WI38 (cell line): ENCODE measurements around the gene COL26A1.

Source experiments
- H3K4me3 ChIP-seq: 2 replicates; pipeline ENCODE4 v1.5.1; 2011; ENCODE audit warnings: low read depth, mild to moderate bottlenecking, control low read depth, low read length
- TF ChIP-seq, protein P1 (sequence below): IDR thresholded peaks from 2 replicates; pipeline ENCODE4 v1.5.1; 2012; ENCODE audit warnings: low read depth, mild to moderate bottlenecking, control low read depth, low read length

Gene COL26A1

DNA sequence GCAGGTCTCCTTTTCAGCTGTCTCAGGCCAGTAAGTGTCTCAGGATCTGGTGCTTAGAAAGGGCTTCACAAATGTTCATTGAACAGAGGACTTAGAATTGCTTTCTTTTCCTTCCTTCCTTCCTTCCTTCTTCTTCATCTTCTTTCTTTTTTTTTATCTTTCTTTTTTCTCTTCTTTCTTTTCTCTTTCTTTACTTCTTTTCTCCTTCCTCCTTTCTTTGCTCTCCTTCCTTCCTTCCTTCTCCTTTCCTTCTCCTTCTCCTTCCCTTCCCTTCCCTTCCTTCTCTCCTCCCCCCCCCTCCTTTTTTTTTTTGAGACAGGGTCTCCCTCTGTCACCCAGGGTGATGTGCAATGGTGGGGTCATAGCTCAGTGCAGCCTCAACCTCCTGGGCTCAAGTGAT is 34.6 kb downstream of the COL26A1 start:
- TF ChIP-seq, protein P1, sequence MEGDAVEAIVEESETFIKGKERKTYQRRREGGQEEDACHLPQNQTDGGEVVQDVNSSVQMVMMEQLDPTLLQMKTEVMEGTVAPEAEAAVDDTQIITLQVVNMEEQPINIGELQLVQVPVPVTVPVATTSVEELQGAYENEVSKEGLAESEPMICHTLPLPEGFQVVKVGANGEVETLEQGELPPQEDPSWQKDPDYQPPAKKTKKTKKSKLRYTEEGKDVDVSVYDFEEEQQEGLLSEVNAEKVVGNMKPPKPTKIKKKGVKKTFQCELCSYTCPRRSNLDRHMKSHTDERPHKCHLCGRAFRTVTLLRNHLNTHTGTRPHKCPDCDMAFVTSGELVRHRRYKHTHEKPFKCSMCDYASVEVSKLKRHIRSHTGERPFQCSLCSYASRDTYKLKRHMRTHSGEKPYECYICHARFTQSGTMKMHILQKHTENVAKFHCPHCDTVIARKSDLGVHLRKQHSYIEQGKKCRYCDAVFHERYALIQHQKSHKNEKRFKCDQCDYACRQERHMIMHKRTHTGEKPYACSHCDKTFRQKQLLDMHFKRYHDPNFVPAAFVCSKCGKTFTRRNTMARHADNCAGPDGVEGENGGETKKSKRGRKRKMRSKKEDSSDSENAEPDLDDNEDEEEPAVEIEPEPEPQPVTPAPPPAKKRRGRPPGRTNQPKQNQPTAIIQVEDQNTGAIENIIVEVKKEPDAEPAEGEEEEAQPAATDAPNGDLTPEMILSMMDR: no peak
- no peak overlapping the region for H3K4me3 ChIP-seq

DNA sequence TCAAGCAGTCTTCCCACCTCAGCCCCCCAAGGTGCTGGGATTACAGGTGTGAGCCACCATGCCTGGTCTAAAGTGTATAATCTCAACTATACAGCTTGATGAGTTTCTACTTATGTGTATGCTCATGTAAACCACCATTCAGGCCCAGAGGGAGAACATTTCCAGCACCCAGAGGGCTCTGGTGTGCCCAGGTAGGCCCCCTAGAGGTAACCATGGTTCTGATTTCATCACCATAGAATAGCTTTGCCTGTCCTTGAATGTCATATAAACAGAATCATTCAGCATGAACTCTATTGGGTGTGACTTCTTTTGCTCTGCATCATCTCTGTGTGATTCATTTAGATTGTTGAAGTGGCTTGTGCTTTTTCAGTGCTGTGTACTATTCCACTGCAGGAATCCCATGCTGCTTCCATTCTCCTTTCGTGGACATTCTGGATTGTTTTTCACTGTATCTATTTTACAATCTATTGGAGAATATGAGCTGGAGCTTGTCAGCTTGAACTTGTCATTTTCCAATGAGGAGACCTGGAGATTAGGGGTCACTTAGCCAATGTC is 35.2 kb downstream of the COL26A1 start:
- H3K4me3 ChIP-seq: no peak overlapping the region
- TF ChIP-seq, protein P1: no peak

DNA sequence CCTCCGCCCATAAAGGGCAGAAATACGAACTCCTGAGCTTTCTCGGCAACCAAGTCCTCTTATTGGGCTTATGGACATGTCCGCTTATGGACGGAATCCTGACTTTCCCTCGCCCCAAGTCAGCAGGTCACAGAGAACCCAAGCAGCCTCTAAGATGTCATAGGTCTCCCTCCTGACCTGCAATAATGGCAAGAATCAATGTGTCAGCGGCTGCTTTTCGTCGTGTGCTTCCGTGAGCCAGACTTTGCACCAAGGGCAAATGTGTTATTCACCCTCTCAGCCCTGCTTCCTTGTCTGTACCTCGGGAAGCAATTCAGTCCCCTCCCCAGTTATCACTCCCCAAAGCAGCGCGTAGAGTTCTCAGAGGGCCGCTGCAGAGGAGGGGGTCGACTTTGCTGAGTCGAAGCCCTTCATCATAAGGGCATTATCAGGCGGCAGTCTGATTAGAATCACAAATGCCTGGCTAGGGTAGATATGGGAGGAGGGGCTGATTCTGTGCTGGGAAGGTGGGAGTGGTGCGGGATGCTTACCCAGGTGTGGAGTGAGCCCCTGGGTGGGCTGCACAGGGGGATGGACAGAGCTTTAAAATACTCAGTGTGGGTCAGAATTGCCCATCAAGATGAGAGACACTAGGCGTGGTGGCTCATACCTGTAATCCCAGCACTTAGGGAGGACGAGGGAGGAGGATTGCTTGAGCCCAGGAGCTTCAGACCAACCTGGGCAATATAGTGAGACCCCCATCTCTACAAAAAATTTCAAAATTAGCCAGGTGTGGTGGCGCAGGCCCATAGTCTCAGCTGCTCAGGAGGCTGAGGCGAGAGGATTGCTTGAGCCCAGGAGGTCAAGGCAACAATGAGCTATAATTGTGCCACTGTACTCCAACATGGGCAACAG is 36.0 kb downstream of the COL26A1 start:
- TF ChIP-seq, protein P1: no peak
- H3K4me3 ChIP-seq: no peak overlapping the region

DNA sequence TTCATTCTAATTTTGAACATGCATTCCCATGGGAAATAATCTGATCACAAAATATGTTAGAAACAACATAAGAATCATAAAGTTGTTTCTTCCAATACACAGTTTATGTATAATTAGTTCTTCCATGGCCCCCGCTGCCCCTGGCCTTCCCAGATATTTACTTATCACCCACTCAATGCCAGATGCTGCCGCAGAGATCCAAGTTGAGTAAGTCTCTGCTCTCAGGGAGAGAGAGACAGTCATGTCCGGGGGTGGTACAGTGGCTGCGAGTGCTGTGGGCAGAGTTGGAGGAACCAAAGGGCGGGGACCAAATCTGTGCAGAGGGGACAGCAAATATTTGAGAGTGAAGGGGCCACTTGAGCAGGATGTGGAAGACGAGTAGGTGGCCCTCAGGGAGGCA is 37.1 kb downstream of the COL26A1 start:
- TF ChIP-seq, protein P1: no peak
- no peak overlapping the region for H3K4me3 ChIP-seq

DNA sequence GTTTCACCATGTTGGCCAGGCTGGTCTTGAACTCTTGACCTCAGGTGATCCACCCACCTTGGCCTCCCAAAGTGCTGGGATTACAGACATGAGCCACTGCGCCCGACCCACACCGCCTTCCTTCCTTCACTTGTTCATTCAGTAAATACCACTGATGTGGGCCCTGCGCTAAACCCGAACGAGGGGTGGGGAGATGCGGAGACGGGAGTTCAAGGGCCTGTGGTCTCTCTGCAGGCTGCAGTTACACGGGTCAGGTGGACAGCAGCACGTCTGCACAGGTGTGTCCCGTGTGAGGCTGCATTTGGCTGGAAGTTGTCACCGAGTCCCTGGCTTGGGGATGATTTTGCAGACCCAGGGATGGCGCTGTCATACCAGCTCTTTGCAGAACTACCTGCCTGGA is 38.1 kb downstream of the COL26A1 start:
- H3K4me3 ChIP-seq: no peak overlapping the region
- TF ChIP-seq, protein P1: no peak

DNA sequence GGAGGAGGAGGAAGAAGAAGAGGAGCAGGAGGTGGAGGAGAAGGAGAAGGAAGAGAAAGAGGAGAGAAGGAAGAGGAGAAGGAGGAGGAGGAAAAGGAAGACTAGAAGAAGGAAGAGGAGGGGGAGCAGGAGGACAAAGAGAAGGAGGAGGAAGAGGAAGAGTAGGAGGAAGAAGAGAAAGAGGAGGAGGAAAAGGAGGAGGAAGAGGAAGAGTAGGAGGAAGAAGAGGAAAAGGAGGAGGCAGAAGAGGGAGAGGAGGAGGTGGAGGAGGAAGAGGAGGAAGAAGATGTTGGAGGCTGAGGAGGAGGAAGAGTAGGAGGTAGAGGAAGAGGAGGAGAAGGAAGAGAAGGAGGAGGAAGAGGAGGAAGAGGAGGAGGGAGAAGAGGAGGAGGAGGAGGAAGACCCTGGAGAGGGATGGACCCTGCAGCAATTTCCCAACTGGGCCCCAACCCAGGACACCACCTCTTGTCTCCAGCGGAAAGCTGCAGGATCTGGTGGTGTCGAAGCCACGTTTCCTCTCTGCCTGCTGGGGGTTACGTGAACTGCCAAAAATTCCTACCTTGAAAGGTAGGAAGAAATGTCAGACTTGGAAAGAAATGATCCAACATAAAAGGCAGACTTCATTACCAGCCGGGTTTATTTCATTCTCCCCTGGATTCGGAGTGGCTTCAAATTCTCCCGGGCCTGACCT is 38.9 kb downstream of the COL26A1 start:
- TF ChIP-seq, protein P1: no peak
- no peak overlapping the region for H3K4me3 ChIP-seq
